ENCODE measurements around the gene ZFYVE27.

Gene ZFYVE27

GRCh38 chr10:97771913-97772823, 35.2 kb downstream of the ZFYVE27 start, which contains the start of gene SFRP5:
TSS of gene SFRP5 (minus strand) at chr10:97771999. CDS start at chr10:97771833, 166 bp downstream.
- no peak for DNase-seq

DNA sequence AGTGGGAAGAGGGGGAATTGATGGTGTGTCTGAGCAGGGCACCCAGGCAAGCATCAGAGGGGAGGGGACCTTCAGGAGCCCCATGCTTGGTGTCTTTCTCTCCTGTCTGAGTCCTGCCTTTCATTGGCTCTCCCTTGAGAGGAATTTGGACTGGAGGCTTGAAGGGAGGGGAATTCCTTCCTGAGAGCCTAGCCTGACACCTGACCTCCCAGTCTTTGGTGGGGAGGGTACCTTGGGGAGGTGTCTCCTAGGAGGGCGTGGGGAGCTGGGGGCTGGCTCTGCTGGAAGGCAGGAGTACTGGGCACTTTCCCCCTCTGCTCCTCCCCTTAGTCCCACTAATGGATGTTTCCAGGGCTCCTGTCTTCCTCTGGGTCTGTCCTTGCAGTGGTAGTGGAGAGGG, 36.2 kb downstream of the ZFYVE27 start:
- no peak for DNase-seq

- no peak for DNase-seq
Observed at GRCh38 chr10:97774811-97775294, 37.9 kb downstream of the ZFYVE27 start.

- DNase-seq = no peak
Observed at GRCh38 chr10:97777143-97777542, 40.2 kb downstream of the ZFYVE27 start.

GRCh38 chr10:97778452-97779302, 41.7 kb downstream of the ZFYVE27 start:
- no peak for DNase-seq

GRCh38 chr10:97779492-97779891, 42.6 kb downstream of the ZFYVE27 start:
- no peak for DNase-seq

- DNase-seq = no peak
Observed at GRCh38 chr10:97779975-97780374, 43.0 kb downstream of the ZFYVE27 start.

- DNase-seq = no peak
Observed at GRCh38 chr10:97780841-97781617, 44.1 kb downstream of the ZFYVE27 start.

GRCh38 chr10:97781618-97782331, 44.8 kb downstream of the ZFYVE27 start:
- DNase-seq = peak; percentile 41 to 50

GRCh38 chr10:97782455-97783228, 45.7 kb downstream of the ZFYVE27 start:
- no peak for DNase-seq

- DNase-seq = no peak
Observed at GRCh38 chr10:97784200-97784810, 47.4 kb downstream of the ZFYVE27 start.

DNA sequence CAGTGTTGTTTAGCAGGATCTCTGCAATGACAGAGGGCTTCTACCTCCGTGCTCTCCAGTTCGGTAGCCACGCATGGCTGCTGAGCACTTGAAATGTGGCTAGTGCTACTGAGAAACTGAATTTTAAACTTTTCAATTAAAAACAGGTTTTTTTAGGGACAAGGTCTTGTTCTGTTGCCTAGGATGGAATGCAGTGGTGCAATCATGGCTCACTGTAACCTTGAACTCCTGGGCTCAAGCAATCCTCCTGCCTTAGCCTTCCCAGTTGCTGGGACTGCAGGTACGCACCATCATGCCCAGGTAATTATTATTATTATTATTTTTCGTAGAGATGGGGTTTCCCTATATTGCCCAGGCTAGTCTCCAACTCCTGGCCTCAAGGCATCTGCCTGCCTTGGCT, 48.3 kb downstream of the ZFYVE27 start:
- no peak for DNase-seq

DNA sequence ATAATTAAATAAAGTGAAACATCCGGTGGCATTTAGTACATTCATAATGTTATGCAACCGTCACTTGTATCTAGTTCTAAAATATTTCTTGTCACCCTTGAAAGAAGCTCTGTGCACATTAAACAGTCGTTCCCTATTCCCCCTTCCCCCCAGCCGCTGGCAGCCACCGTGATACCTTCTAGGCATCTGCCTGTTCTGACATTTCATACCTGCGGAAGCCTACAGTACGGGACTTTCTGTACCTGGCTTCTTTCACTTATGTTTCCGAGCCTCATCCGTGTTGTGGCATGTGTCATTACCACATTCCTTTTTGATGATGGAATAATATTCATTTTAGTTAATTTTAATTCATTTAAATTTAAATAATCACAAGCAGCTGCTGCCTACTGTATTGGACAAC, 48.8 kb downstream of the ZFYVE27 start:
- DNase-seq = no peak

GRCh38 chr10:97788552-97789442, 51.9 kb downstream of the ZFYVE27 start:
- no peak for DNase-seq

DNA sequence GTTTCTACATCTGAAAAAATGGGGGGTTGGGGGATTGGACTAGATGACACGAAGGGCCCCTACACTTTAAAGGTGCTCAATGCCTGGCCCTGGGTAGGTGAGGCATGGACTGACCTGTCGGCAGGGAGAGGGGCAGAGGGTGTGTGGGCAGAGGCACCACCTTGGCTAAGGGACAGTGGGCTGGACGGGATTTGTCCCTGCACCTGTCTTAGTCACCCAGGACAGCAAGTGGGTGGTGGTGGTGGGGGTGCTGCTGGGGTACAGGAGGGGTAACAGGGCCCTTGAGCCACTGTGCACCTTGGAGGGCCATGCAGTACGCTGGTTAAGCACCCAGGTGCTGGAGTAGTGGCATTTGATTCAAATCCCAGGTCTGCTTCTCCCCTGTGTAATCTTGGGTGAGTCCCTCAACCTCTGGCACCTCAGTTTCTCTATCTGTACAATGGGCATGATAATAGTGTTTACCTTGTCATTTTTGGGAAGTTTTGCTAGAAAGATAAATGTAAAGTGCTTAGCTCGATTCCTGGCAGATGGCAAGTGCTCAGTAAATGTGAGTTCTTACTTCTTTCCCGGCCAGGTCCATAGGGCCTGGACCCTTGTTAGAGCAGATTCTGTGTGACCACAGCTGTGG, 53.0 kb downstream of the ZFYVE27 start:
- no peak for DNase-seq

- DNase-seq = peak; percentile 80 to 83
Observed at GRCh38 chr10:97791824-97792721, 55.1 kb downstream of the ZFYVE27 start.

GRCh38 chr10:97795886-97796285, 59.0 kb downstream of the ZFYVE27 start:
- DNase-seq = no peak

- DNase-seq = no peak
Observed at GRCh38 chr10:97796651-97797050, 59.7 kb downstream of the ZFYVE27 start.
